Large intestine (tissue), 3 donors: ENCODE results near the gene ARMC12. TPM values are rescaled to one million over a fixed set of nuclear protein-coding genes. Genes with fewer than 3 reads are reported as not detected.

ENCODE experiments used
- DNase-seq, 2 donors: peaks; one replicate each; pipeline versions ENCODE4 v3.0.0 to v3.0.0-alpha.2; 2013
- H3K27ac ChIP-seq: one replicate; pipeline ENCODE4 v1.5.1; 2013; ENCODE audit warnings: low read length
- H3K27me3 ChIP-seq: 2 replicates; pipeline ENCODE4 v1.6.1; 2013; ENCODE audit warnings: low read length; ENCODE audit not compliant: control insufficient read depth, insufficient read depth
- H3K36me3 ChIP-seq: 2 replicates; pipeline ENCODE4 v1.6.1; 2013; ENCODE audit warnings: low read length; ENCODE audit not compliant: control insufficient read depth, insufficient read depth
- H3K4me1 ChIP-seq: one replicate; pipeline ENCODE4 v1.6.1; 2013; ENCODE audit warnings: low read length; ENCODE audit not compliant: control insufficient read depth, insufficient read depth
- H3K4me3 ChIP-seq: one replicate; pipeline ENCODE4 v1.5.1; 2013; ENCODE audit warnings: low read length
- H3K9me3 ChIP-seq: one replicate; pipeline ENCODE4 v1.6.1; 2013; ENCODE audit warnings: mild to moderate bottlenecking, low read depth, low read length, moderate library complexity; ENCODE audit not compliant: control insufficient read depth
- WGBS: methylation state at CpG from one replicate; pipeline ENCODE4 v1.1.5; 2013; ENCODE audit warnings: low lambda C conversion rate; ENCODE audit not compliant: insufficient coverage; 5-methylcytosine and 5-hydroxymethylcytosine counted together
- polyA plus RNA-seq: library from polyadenylated mRNA; unstranded; fragments of 120-200 nt; gene quantifications from one replicate; pipeline ENCODE4 v1.2.1, GENCODE V29; 2013

Gene ARMC12
- polyA plus RNA-seq, 1 donor, result 0.51 TPM

GRCh38 chr6:35754452-35755277 is 17.8 kb downstream of the ARMC12 start:
- H3K27me3 ChIP-seq, result no peaks in the 10 kb centered on the region
- no peaks in the 10 kb centered on the region for H3K9me3 ChIP-seq
- no peak overlapping the region for H3K27ac ChIP-seq
- no peaks in the 10 kb centered on the region for H3K36me3 ChIP-seq
- DNase-seq, result no peak
- WGBS, result no CpG with 5 or more reads among the region's 6 CpGs
- no peak overlapping the region for H3K4me3 ChIP-seq
- H3K4me1 ChIP-seq, result no peaks in the 10 kb centered on the region

GRCh38 chr6:35755278-35755924 is 18.6 kb downstream of the ARMC12 start:
- H3K27me3 ChIP-seq, result no peaks in the 10 kb centered on the region
- H3K27ac ChIP-seq, result no peak overlapping the region
- H3K4me3 ChIP-seq, result no peak overlapping the region
- no CpG with 5 or more reads among the region's 3 CpGs for WGBS
- no peak for DNase-seq
- H3K9me3 ChIP-seq, result no peaks in the 10 kb centered on the region
- no peaks in the 10 kb centered on the region for H3K36me3 ChIP-seq
- no peaks in the 10 kb centered on the region for H3K4me1 ChIP-seq

GRCh38 chr6:35757456-35758123 is 20.8 kb downstream of the ARMC12 start:
- Histone ChIP-seq H3K27me3 (no peaks in the 10 kb centered on the region), H3K9me3 (no peaks in the 10 kb centered on the region), H3K36me3 (no peaks in the 10 kb centered on the region), H3K27ac (no peak overlapping the region), H3K4me3 (no peak overlapping the region), H3K4me1 (no peaks in the 10 kb centered on the region)
- no peak for DNase-seq
- no CpG with 5 or more reads among the region's 10 CpGs for WGBS

GRCh38 chr6:35759426-35759825 is 22.6 kb downstream of the ARMC12 start:
- H3K36me3 ChIP-seq, result no peaks in the 10 kb centered on the region

GRCh38 chr6:35765739-35766138 is 28.9 kb downstream of the ARMC12 start:
- Histone ChIP-seq H3K4me1 (peaks cover 2% of the 10 kb centered on the region), H3K4me3 (no peak overlapping the region), H3K27ac (no peak overlapping the region), H3K36me3 (no peaks in the 10 kb centered on the region), H3K27me3 (peaks cover 21% of the 10 kb centered on the region), H3K9me3 (peaks cover 4% of the 10 kb centered on the region)
- WGBS, result 70% methylated on average over 2 of the region's 23 CpGs
- DNase-seq, result no peak

More at GRCh38 chr6:35759426-35759825, 22.6 kb downstream of the ARMC12 start:
- Histone ChIP-seq H3K27me3 (peaks cover 6% of the 10 kb centered on the region), H3K27ac (no peak overlapping the region), H3K9me3 (no peaks in the 10 kb centered on the region), H3K4me1 (no peaks in the 10 kb centered on the region), H3K4me3 (no peak overlapping the region)
- WGBS, result no CpG with 5 or more reads among the region's 3 CpGs
- no peak for DNase-seq

- Histone ChIP-seq H3K9me3 (peaks cover 4% of the 10 kb centered on the region), H3K4me1 (peaks cover 2% of the 10 kb centered on the region), H3K36me3 (no peaks in the 10 kb centered on the region), H3K4me3 (no peak overlapping the region), H3K27me3 (peaks cover 17% of the 10 kb centered on the region), H3K27ac (no peak overlapping the region)
- WGBS, result no CpG with 5 or more reads among the region's 4 CpGs
- DNase-seq, result no peak
These were observed 32.4 kb downstream of the ARMC12 start for GRCh38 chr6:35769211-35769610.

- Histone ChIP-seq H3K36me3 (no peaks in the 10 kb centered on the region), H3K4me1 (no peaks in the 10 kb centered on the region), H3K27ac (no peak overlapping the region), H3K27me3 (peaks cover 8% of the 10 kb centered on the region), H3K4me3 (no peak overlapping the region), H3K9me3 (no peaks in the 10 kb centered on the region)
- WGBS, result no CpG with 5 or more reads among the region's 5 CpGs
- DNase-seq, result no peak
These were observed 34.5 kb downstream of the ARMC12 start for GRCh38 chr6:35771343-35771627.

GRCh38 chr6:35774116-35774794 is 37.4 kb downstream of the ARMC12 start:
- H3K36me3 ChIP-seq, result no peaks in the 10 kb centered on the region
- no peak for DNase-seq
- peaks cover 14% of the 10 kb centered on the region for H3K27me3 ChIP-seq
- peaks cover 3% of the 10 kb centered on the region for H3K4me1 ChIP-seq
- no peak overlapping the region for H3K4me3 ChIP-seq
- no peak overlapping the region for H3K27ac ChIP-seq
- WGBS, result no CpG with 5 or more reads among the region's 11 CpGs
- no peaks in the 10 kb centered on the region for H3K9me3 ChIP-seq

- H3K4me1 ChIP-seq, result peaks cover 3% of the 10 kb centered on the region
- WGBS, result no CpG with 5 or more reads among the region's 6 CpGs
These were observed 38.2 kb downstream of the ARMC12 start for GRCh38 chr6:35775031-35775430.

More at GRCh38 chr6:35775031-35775430, 38.2 kb downstream of the ARMC12 start:
- H3K9me3 ChIP-seq, result no peaks in the 10 kb centered on the region
- peaks cover 14% of the 10 kb centered on the region for H3K27me3 ChIP-seq
- no peak overlapping the region for H3K4me3 ChIP-seq
- no peak for DNase-seq
- H3K27ac ChIP-seq, result no peak overlapping the region
- H3K36me3 ChIP-seq, result no peaks in the 10 kb centered on the region
